SJSA1 (cell line): ENCODE results near the gene ZNF862. TPM values are rescaled to one million over a fixed set of nuclear protein-coding genes. Genes with fewer than 3 reads are reported as not detected.

ENCODE experiments used
- DNase-seq, 2 experiments: peaks; one replicate each; pipeline ENCODE4 v3.0.0-alpha.2; 2015 to 2020; ENCODE audit warnings: low spot score in 2 of 2, low read depth in 1 of 2
- H3K27ac ChIP-seq: fragments of 250-450 bp; sonication (Bioruptor Pico); 2 replicates; pipeline ENCODE4 v1.5.1; 2020; ENCODE audit warnings: mild to moderate bottlenecking, moderate library complexity
- H3K27me3 ChIP-seq: fragments of 250-450 bp; sonication (Bioruptor Pico); replicated peaks from 2 replicates; pipeline ENCODE4 v1.5.1; 2020; ENCODE audit warnings: mild to moderate bottlenecking, moderate library complexity
- H3K36me3 ChIP-seq: fragments of 250-450 bp; sonication (Bioruptor Pico); 2 replicates; pipeline ENCODE4 v1.5.1; 2020; ENCODE audit warnings: mild to moderate bottlenecking
- H3K4me1 ChIP-seq: fragments of 250-450 bp; sonication (Bioruptor Pico); replicated peaks from 2 replicates; pipeline ENCODE4 v1.6.1; 2021; ENCODE audit warnings: mild to moderate bottlenecking
- H3K4me3 ChIP-seq: fragments of 250-450 bp; sonication (Bioruptor Pico); 2 replicates; pipeline ENCODE4 v1.5.1; 2020; ENCODE audit warnings: mild to moderate bottlenecking
- H3K9me3 ChIP-seq: fragments of 250-450 bp; sonication (Bioruptor Pico); replicated peaks from 2 replicates; pipeline ENCODE4 v1.5.1; 2020; ENCODE audit warnings: mild to moderate bottlenecking
- total RNA-seq: library from RNA; depleted of rRNA; stranded (reverse); fragments of >200 nt; shearing (Covaris generic); gene quantifications from 2 replicates; pipeline ENCODE4 v1.2.3, GENCODE V29; 2014

The ZNF862 gene
- total RNA-seq, 1 experiment from 2014 or later: 6.1 TPM

DNA sequence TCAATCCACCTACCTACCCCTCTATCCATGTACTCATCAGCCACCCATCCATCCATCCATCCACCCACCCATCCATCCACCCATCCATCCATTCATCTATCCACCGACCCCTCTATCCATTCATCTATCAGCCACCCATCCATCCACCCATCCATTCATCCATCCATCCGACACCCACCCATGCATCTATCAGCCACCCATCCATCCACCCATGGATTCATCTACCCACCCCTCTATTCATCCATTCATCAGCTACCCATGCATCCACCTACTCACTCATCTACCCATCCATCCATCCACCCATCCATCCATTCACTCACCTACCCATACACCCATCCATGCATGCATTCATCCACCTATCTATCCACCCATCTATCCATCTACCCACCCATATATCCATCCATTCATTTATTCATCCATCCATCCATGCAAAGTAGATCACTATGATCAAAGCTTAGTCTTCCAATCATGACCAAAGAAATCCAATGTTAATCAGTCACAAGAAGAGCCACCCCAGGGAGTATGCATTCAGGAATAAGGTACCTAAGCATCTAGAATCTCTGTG, 37.1 kb upstream of the ZNF862 start:
- Histone ChIP-seq H3K4me3 (no peak overlapping the region), H3K27me3 (peaks cover 4% of the 10 kb centered on the region; the same call in 1 of the 2 replicates), H3K4me1 (no peaks in the 10 kb centered on the region), H3K27ac (no peak overlapping the region), H3K9me3 (no peaks in the 10 kb centered on the region), H3K36me3 (no peaks in the 10 kb centered on the region)
- DNase-seq: no peak

- Histone ChIP-seq H3K27me3 (peaks cover 4% of the 10 kb centered on the region; the same call in 1 of the 2 replicates), H3K36me3 (no peaks in the 10 kb centered on the region)
- DNase-seq: no peak
These were observed 36.4 kb upstream of the ZNF862 start for GRCh38 chr7:149801816-149802215.

DNA sequence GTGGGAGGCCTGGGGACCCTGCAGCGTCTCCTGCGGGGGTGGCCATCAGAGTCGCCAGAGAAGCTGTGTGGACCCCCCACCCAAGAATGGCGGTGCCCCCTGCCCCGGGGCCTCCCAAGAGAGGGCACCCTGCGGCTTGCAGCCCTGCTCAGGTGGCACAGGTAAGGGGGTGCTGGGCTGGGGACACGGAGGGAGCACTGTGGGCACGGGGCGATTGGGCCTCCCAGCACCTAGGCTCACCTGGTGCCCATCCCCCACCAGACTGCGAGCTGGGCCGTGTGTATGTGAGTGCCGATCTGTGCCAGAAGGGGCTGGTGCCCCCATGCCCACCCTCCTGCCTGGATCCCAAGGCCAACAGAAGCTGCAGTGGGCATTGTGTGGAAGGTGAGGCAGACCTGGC, 35.2 kb upstream of the ZNF862 start:
- no peaks in the 10 kb centered on the region for H3K36me3 ChIP-seq
- peaks cover 9% of the 10 kb centered on the region; the same call in 1 of the 2 replicates for H3K27me3 ChIP-seq
- no peaks in the 10 kb centered on the region for H3K9me3 ChIP-seq
- DNase-seq: no peak
- H3K27ac ChIP-seq: no peak overlapping the region
- no peak overlapping the region for H3K4me3 ChIP-seq
- no peaks in the 10 kb centered on the region for H3K4me1 ChIP-seq

More at GRCh38 chr7:149801816-149802215, 36.4 kb upstream of the ZNF862 start:
- H3K9me3 ChIP-seq: no peaks in the 10 kb centered on the region
- H3K27ac ChIP-seq: no peak overlapping the region
- H3K4me1 ChIP-seq: no peaks in the 10 kb centered on the region
- no peak overlapping the region for H3K4me3 ChIP-seq

DNA sequence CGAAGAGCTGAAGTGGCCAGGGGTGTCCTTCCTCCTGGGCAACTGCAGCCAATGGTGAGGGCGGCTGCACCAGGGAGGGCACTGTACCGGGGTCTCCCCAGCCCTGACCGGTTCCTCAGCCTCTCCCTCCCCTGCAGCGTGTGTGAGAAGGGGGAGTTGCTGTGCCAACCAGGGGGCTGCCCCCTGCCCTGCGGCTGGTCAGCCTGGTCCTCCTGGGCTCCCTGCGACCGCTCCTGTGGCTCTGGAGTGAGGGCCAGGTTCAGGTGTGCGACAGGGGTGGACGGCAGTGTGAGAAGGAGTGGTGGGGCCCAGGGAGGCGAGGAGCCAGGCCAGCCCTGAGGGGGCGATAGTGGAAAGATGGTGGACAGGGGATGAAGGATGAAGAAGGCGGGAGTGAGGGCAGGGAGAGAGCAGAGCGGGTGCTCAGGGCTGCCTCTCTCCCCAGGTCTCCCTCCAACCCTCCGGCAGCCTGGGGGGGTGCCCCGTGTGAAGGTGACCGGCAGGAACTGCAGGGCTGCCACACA, 34.6 kb upstream of the ZNF862 start:
- Histone ChIP-seq H3K36me3 (no peaks in the 10 kb centered on the region), H3K27me3 (peaks cover 9% of the 10 kb centered on the region; the same call in 1 of the 2 replicates), H3K27ac (no peak overlapping the region), H3K9me3 (no peaks in the 10 kb centered on the region), H3K4me3 (no peak overlapping the region), H3K4me1 (no peaks in the 10 kb centered on the region)
- no peak for DNase-seq

- Histone ChIP-seq H3K4me3 (no peak overlapping the region), H3K27me3 (peaks cover 9% of the 10 kb centered on the region; the same call in 1 of the 2 replicates), H3K4me1 (no peaks in the 10 kb centered on the region), H3K36me3 (no peaks in the 10 kb centered on the region), H3K9me3 (no peaks in the 10 kb centered on the region), H3K27ac (no peak overlapping the region)
- no peak for DNase-seq
These were observed 34.1 kb upstream of the ZNF862 start for GRCh38 chr7:149804106-149804505.

DNA sequence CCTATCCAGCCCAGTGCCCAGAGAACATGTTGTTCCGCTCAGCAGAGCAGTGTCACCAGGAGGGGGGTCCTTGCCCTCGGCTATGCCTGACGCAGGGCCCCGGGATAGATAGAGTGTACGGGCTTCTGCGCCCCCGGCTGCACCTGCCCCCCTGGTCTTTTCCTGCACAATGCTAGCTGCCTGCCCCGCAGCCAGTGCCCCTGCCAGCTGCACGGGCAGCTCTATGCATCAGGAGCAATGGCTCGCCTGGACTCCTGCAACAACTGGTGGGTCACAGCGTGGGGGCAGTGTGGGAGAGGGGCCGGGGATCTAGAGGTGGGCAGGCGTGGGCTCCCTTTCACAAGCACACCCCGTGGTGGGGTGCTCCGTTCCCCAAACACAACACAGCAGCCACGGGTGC, 31.4 kb upstream of the ZNF862 start:
- H3K4me3 ChIP-seq: no peak overlapping the region
- H3K27me3 ChIP-seq: peaks cover 9% of the 10 kb centered on the region; the same call in 1 of the 2 replicates
- no peak overlapping the region for H3K27ac ChIP-seq
- no peaks in the 10 kb centered on the region for H3K9me3 ChIP-seq
- H3K4me1 ChIP-seq: no peaks in the 10 kb centered on the region
- no peaks in the 10 kb centered on the region for H3K36me3 ChIP-seq
- DNase-seq: no peak

- H3K27ac ChIP-seq: no peak overlapping the region
- H3K36me3 ChIP-seq: no peaks in the 10 kb centered on the region
- no peaks in the 10 kb centered on the region for H3K4me1 ChIP-seq
- H3K27me3 ChIP-seq: peaks cover 9% of the 10 kb centered on the region; the same call in 1 of the 2 replicates
- DNase-seq: no peak
- no peaks in the 10 kb centered on the region for H3K9me3 ChIP-seq
- no peak overlapping the region for H3K4me3 ChIP-seq
These were observed 29.9 kb upstream of the ZNF862 start for GRCh38 chr7:149808311-149808710.

DNA sequence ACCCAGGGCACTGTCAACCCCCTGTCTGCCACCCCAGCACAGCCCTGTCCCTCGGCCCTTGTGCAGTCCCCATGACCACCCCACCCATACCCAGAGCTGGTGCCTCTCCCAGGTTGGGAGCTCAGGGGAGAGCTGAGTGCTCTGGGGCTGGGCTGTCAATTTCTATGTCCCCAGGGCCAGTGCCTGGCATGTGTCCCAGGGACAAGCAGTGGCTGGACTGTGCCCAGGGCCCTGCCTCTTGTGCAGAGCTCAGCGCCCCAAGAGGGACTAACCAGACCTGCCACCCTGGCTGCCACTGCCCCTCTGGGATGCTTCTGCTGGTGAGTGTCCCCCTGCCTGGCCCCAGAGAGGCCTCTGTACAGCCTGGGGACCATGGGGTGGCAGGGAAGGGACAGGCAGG, 29.0 kb upstream of the ZNF862 start:
- H3K4me3 ChIP-seq: no peak overlapping the region
- no peaks in the 10 kb centered on the region for H3K36me3 ChIP-seq
- H3K9me3 ChIP-seq: no peaks in the 10 kb centered on the region
- H3K27ac ChIP-seq: no peak overlapping the region
- H3K27me3 ChIP-seq: peaks cover 6% of the 10 kb centered on the region; the same call in 1 of the 2 replicates
- DNase-seq: no peak
- H3K4me1 ChIP-seq: no peaks in the 10 kb centered on the region

GRCh38 chr7:149811221-149811620, 27.0 kb upstream of the ZNF862 start:
- no peaks in the 10 kb centered on the region for H3K9me3 ChIP-seq
- peaks cover 5% of the 10 kb centered on the region; the same call in 1 of the 2 replicates for H3K27me3 ChIP-seq

DNA sequence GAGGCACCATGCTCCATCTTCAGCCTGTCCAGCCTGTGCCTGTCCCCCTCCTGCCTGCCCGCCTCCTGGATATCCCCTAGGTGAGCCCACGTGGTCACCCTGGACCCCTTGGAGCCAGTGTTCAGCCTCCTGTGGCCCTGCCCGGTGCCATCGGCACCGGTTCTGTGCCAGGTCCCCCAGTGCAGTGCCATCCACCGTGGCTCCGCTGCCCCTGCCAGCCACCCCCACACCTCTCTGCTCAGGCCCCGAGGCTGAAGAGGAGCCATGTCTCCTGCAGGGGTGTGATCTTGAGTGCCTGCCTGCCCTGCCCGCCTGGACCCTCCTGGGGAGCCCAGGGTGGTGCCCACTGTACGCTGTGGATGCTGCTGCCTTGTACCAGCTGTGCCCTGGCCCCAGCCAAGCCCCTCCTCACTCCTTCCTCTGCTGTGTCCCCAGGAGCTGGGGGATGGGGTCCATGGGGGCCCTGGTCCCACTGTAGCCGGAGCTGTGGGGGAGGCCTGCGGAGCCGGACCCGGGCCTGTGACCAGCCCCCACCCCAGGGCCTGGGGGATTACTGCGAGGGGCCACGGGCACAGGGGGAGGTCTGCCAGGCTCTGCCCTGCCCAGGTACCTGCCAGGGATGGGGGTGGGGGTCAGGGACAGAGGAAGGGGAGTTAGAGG, 26.2 kb upstream of the ZNF862 start:
- Histone ChIP-seq H3K4me1 (no peaks in the 10 kb centered on the region), H3K27me3 (peaks cover 5% of the 10 kb centered on the region; the same call in 1 of the 2 replicates), H3K4me3 (no peak overlapping the region), H3K27ac (no peak overlapping the region), H3K9me3 (no peaks in the 10 kb centered on the region), H3K36me3 (no peaks in the 10 kb centered on the region)
- DNase-seq: no peak

More at GRCh38 chr7:149811221-149811620, 27.0 kb upstream of the ZNF862 start:
- H3K36me3 ChIP-seq: no peaks in the 10 kb centered on the region
- DNase-seq: no peak
- no peak overlapping the region for H3K4me3 ChIP-seq
- no peaks in the 10 kb centered on the region for H3K4me1 ChIP-seq
- H3K27ac ChIP-seq: no peak overlapping the region

- Histone ChIP-seq H3K4me3 (no peak overlapping the region), H3K4me1 (no peaks in the 10 kb centered on the region), H3K27ac (no peak overlapping the region), H3K27me3 (no peaks in the 10 kb centered on the region; the same call in 1 of the 2 replicates), H3K36me3 (no peaks in the 10 kb centered on the region), H3K9me3 (no peaks in the 10 kb centered on the region)
- DNase-seq: no peak
These were observed 24.7 kb upstream of the ZNF862 start for GRCh38 chr7:149813254-149814035.

GRCh38 chr7:149814494-149814893, 23.7 kb upstream of the ZNF862 start:
- no peak for DNase-seq
- Histone ChIP-seq H3K4me1 (no peaks in the 10 kb centered on the region), H3K4me3 (no peak overlapping the region), H3K9me3 (no peaks in the 10 kb centered on the region), H3K27me3 (no peaks in the 10 kb centered on the region; the same call in 1 of the 2 replicates), H3K27ac (no peak overlapping the region), H3K36me3 (no peaks in the 10 kb centered on the region)

DNA sequence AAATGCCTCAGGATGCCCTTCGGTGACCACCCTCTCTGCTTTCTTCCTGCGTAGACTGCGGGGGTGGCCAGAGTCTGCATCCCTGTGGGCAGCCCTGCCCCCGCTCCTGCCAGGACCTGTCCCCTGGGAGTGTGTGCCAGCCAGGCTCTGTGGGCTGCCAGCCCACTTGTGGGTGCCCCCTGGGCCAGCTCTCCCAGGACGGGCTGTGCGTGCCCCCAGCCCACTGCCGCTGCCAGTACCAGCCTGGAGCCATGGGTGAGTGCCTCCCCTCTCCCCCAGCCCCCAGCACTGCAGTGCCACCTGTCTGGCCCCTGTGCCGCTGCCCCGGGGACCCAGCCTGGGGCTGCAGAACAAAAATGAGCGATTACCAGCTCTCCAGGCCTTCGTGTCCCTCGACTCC, 23.1 kb upstream of the ZNF862 start:
- no peak for DNase-seq
- H3K9me3 ChIP-seq: no peaks in the 10 kb centered on the region
- no peak overlapping the region for H3K27ac ChIP-seq
- peaks cover 1% of the 10 kb centered on the region; the same call in 1 of the 2 replicates for H3K27me3 ChIP-seq
- no peaks in the 10 kb centered on the region for H3K36me3 ChIP-seq
- no peak overlapping the region for H3K4me3 ChIP-seq
- H3K4me1 ChIP-seq: no peaks in the 10 kb centered on the region
